Measurements from ENCODE around the gene FCER1G.

FCER1G gene

GRCh38 chr1:161215076-161215475, at the start of gene FCER1G:
FCER1G (plus strand) TSS chr1:161215295; CDS start chr1:161215322, 27 bp downstream.
- no peak for DNase-seq (ENCODE audit: low spot score)

GRCh38 chr1:161165742-161166668, 49.1 kb upstream of the FCER1G start, which contains the start of gene PPOX:
PPOX (plus strand) TSS chr1:161166426; CDS start chr1:161166848, 422 bp downstream.
- peak; percentile 98 for DNase-seq (ENCODE audit: low spot score)

GRCh38 chr1:161166669-161167548, 48.2 kb upstream of the FCER1G start:
- DNase-seq (ENCODE audit: low spot score): peak; percentile 48

GRCh38 chr1:161168906-161169305, 46.2 kb upstream of the FCER1G start:
- no peak for DNase-seq (ENCODE audit: low spot score)

GRCh38 chr1:161171191-161171590, 43.9 kb upstream of the FCER1G start:
- DNase-seq (ENCODE audit: low spot score): no peak

GRCh38 chr1:161171696-161172095, 43.4 kb upstream of the FCER1G start:
- no peak for DNase-seq (ENCODE audit: low spot score)

- DNase-seq (ENCODE audit: low spot score): no peak
These were observed 42.7 kb upstream of the FCER1G start for GRCh38 chr1:161172349-161172748.

DNA sequence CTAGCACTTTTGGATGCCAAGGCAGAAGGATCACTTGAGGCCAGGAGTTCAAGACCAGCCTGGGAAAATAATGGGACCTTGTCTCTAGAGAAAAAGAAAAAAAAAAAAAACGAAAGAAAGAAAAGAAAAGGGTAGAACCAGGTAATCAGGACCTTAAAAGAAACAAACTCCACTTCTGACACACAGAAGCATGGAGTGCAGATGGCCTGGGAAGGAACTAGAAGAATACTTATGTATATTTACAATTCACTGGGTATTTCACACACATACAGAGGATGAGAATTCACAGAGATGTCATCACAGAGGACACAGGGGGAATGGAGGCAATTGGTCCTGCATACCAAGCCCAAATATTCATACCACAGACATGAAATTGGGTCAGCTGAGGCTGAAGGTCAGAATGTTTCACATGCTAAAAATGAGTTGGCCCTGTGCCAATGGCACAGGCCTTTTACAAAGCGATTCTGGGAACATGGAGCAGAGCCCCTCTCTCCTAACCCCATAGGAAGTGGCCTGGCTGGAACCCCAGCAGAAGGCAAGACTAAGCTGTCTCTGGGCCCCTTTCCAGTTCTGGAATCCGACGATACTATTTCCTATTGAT, 42.2 kb upstream of the FCER1G start:
- no peak for DNase-seq (ENCODE audit: low spot score)

DNA sequence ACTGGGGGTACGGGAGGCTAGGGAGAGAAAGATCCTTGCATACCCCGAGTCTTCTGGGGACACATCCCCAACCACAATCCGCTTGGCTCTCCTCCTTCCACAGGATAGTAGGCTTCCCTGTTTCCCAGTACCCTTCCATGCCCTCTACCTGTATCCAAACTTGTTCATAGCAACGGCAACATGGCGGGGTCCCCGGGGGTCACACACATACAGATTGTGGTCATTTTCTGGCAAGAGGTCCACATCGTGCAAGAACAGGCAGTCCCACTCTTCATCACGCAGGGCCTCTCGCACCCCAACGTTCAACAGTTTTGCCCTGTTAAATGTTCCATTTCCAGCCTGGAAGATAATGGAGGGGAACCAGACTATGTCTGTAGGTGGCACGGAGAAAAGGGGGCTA, 41.4 kb upstream of the FCER1G start:
- no peak for DNase-seq (ENCODE audit: low spot score)

DNA sequence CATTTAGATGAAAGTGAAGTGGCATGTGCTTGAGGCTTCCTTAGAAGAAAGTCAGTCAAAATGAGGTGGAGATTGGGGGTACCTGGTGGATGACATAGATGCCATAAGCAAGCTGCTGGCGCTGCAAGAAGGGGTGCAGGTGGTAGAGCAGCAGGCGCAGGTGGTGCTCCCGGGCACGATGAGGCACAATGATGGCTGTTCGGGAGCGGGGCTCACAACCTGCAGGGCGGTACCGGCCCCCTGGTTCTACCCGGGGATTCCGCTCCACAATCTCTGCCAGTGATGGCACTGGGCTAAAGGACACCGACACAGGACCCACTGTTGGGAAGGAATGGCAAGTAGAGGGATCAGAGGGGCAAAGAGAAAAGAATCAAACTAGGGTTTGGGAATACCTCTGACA, 40.2 kb upstream of the FCER1G start:
- no peak for DNase-seq (ENCODE audit: low spot score)

DNA sequence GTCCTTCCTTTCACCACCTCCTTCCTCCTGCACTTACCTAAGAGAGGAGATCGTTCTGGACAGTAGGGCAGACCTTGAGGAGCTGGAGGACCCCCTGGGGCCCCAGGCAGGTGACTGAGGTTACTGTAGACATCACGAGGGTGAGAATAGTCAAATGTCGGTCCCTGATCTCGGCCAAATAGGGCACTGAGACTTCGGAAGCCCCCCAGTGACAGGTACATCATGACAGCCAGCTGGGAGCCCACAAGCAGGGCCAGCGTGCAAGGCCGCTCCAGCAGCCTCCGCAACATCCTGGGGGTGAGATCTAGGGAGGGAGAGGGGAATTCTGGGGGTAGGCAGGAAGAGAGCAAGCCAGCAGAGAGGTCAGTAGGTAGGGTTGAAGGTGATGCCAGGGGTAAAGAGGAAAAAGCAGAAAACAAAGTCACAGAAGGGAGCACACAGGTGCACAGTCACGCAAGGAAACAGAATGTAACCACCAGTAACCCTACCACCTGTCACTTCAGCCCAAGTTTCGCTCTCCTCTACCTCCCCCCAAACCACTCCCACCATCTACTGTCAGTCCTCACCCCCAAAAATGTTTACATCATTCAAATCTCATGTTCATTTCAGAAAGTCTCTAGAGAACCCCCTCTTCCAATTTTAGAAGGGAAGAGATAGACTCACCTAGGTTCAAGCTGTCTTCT, 39.2 kb upstream of the FCER1G start:
- no peak for DNase-seq (ENCODE audit: low spot score)

DNA sequence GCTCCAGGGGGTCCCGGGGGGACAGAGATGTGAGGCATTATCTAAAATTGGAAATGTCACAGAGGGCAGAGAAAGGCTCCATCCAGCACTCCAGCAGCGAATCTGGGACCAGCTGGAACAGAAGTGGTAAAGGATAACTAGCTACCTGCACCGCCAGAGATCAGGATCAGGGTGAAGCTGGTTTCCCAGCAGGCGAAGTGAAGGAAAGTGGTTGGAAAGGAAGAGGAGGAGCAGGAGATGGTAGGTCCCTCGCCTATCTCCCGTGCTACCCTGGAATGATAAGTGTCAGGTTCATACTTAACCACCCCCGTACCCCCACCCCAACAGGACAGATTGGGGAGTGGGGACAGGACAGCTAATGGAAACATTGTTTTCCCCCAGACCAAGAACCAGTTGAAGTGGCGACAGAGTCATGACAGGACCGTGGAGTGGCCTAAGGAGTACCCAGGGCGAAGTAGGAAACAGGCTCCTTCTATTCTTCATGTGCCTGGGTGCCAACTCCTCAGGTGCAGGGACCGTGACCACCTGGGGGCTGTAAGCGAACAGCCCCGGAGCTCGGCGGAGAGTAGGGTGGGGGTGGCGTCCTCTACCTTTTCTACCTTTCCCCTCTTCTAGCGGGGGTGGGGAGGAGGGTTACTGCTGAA, 38.5 kb upstream of the FCER1G start:
- no peak for DNase-seq (ENCODE audit: low spot score)

DNA sequence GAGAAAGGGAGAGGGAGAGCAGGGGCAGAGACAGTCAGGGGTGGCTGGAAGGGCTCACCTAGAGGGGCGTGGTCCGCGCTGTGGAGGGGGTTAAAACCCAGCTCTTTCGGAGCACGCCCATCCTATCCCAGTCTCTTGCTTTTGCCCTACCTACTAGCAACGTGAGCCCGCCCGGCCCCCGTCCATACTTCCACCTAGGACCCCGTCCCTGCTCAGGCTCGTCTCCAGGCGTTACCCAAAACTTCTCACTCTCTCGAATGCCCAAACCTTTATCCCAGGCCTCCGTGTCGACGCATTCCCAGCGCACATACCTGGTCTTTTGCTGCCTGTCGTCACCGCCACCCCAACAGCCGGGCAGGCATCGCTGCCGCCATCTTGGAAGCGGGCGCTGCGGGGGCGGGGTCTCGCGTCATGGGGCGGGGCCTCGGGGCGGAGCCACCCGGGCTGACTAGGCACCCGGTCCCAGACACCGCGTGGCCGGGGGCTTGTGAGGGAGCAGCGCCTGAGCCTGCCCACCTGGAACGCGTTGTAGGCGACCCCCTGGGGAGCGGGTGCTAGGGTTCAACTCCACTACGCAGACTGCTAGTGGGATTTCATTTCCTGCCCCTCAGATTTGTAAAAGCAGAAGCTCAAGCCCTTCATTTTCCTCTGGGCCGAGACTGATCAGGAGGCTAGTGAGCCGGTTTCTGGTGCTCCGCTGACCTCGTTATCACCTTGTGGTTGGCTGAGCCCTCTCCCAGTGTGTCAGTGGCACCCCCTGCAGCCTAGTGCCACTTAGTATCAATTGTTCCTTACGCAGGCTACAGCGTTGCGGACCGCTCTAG, 37.8 kb upstream of the FCER1G start, which contains the start of gene B4GALT3:
B4GALT3 (minus strand) TSS at position 396 of the 824 bp plus-strand sequence. CDS start 1,447 bp downstream, outside the sequence.
- DNase-seq (ENCODE audit: low spot score): peak; percentile 92

DNA sequence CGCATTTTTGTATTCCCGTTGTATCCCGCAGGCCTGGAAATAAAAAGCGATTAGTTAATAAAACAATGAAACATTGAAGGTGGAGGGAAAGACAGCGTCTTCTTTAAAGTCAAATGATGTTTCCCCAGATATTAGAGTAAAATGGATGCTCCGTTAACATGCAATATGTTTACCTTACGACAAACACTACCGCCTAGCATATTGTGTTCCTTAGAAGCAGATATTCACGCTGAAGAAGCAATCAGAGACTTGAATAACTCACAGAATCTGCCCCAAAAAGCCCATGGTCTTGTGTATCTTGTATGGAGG, 37.2 kb upstream of the FCER1G start:
- no peak for DNase-seq (ENCODE audit: low spot score)

DNA sequence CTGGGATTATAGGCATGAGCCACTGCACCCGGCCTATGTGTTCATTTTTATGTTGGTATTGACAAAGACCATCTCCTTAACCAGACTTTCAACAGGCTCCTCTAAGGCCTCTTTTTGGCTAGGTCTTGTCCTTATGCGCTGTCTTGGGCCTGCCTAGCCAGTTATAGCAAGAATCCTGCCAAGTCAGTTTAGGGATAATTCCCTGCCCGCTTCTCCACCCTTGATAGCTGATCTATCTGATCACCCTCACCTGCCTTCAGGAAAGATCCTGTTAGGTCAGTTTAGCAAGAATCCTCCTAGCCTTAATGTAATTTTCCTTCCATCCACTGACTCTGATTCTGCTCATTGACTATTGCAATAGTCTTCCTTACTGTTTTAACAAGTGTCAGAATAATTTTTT, 35.4 kb upstream of the FCER1G start:
- DNase-seq (ENCODE audit: low spot score): no peak

DNA sequence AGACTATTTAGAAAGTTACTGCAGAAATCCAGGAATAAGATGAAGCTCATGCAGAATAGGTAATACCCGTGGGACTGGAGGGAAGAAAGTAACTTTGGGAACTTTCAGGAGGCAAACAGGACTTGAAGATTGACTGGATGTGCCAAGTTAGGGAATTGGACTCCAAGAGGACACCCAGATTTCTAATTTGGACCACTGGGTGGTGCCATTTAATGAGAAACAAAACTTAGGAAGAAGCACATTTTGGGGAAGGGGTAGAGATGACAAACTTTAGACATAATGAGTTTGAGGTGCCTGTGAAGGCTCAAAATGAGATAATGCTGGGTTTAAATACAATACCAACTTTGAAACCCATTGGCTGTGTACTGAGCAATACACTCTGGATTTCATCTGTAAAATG, 34.5 kb upstream of the FCER1G start:
- no peak for DNase-seq (ENCODE audit: low spot score)

GRCh38 chr1:161182214-161182613, 32.9 kb upstream of the FCER1G start:
- DNase-seq (ENCODE audit: low spot score): peak; percentile 40

- DNase-seq (ENCODE audit: low spot score): no peak
These were observed 29.8 kb upstream of the FCER1G start for GRCh38 chr1:161185282-161185682.

GRCh38 chr1:161185732-161186311, 29.3 kb upstream of the FCER1G start:
- no peak for DNase-seq (ENCODE audit: low spot score)

DNA sequence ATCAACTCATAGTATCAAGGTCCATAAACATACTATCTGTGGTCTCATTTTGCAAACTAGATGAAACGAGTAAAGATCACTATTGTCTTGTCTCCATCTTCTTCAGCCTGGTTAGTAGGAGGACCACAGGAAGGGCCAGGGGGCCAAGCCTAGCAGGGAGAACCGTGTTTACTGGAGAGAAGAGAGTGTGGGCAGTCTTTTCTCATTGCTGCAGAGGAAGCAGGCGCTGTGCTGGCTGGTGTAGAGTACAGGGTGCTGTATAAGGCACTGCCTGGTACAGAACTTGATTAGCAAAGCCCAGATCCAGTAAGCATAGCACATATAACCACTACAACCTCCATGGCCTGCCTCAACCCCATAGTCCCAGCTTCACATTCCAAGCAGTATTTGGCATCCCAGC, 27.8 kb upstream of the FCER1G start:
- no peak for DNase-seq (ENCODE audit: low spot score)

All from SW480 (cell line).